NCI-H2196 treated with DMSO at 0.1 percent for 48 hours (cell line): ENCODE measurements around the gene CCDC201.
"Not testable (repeated sequence)": the region's sequence is repeated elsewhere in the genome, so short reads cannot be mapped to it uniquely, and the experiment has no call there.

Experiments
- DNase-seq: peaks from one replicate; lab custom pipeline; 2025; ENCODE audit not compliant: unreplicated experiment; lab: John Stamatoyannopoulos, UW

Gene CCDC201

GRCh38 chr7:45874408-45875131 lies 1.7 kb upstream of the CCDC201 start:
- no peak for DNase-seq

GRCh38 chr7:45873355-45873754 lies 473 bp upstream of the CCDC201 start:
- DNase-seq: no peak

GRCh38 chr7:45872116-45873034 lies 507 bp downstream of the CCDC201 start:
- DNase-seq: no peak

GRCh38 chr7:45869426-45869825 lies 3.5 kb downstream of the CCDC201 start:
- no peak for DNase-seq

GRCh38 chr7:45867471-45867870 lies 5.4 kb downstream of the CCDC201 start:
- DNase-seq: no peak

GRCh38 chr7:45865594-45866410 lies 7.1 kb downstream of the CCDC201 start:
- no peak for DNase-seq

- no peak for DNase-seq
Measured at GRCh38 chr7:45863715-45864114, 9.2 kb downstream of the CCDC201 start.

GRCh38 chr7:45856888-45857287 lies 16.0 kb downstream of the CCDC201 start:
- not testable (repeated sequence) for DNase-seq

- peak; percentile 19 for DNase-seq
Measured at GRCh38 chr7:45855680-45856079, 17.2 kb downstream of the CCDC201 start.

- DNase-seq: not testable (repeated sequence)
Measured at GRCh38 chr7:45853491-45853890, 19.4 kb downstream of the CCDC201 start.

- not testable (repeated sequence) for DNase-seq
Measured at GRCh38 chr7:45852984-45853383, 19.9 kb downstream of the CCDC201 start.

- not testable (repeated sequence) for DNase-seq
Measured at GRCh38 chr7:45848734-45849133, 24.1 kb downstream of the CCDC201 start.

GRCh38 chr7:45846536-45846935 lies 26.3 kb downstream of the CCDC201 start:
- not testable (repeated sequence) for DNase-seq

- DNase-seq: not testable (repeated sequence)
Measured at GRCh38 chr7:45841926-45842717, 30.8 kb downstream of the CCDC201 start.

- DNase-seq: not testable (repeated sequence)
Measured at GRCh38 chr7:45838852-45839251, 34.0 kb downstream of the CCDC201 start.

- not testable (repeated sequence) for DNase-seq
Measured at GRCh38 chr7:45832433-45833177, 40.3 kb downstream of the CCDC201 start.

GRCh38 chr7:45829846-45830245 lies 43.0 kb downstream of the CCDC201 start:
- not testable (repeated sequence) for DNase-seq

- DNase-seq: not testable (repeated sequence)
Measured at GRCh38 chr7:45827731-45828130, 45.2 kb downstream of the CCDC201 start.

- not testable (repeated sequence) for DNase-seq
Measured at GRCh38 chr7:45826550-45826949, 46.3 kb downstream of the CCDC201 start.

- not testable (repeated sequence) for DNase-seq
Measured at GRCh38 chr7:45818763-45819162, 54.1 kb downstream of the CCDC201 start.
